ENCODE data around the gene PLA2G2F.

GRCh38 chr1:20107351-20107750 lies 31.8 kb upstream of the PLA2G2F start:
- no peak for TF ChIP-seq CTCF (IDR thresholded peaks at IDR 0.05)
- no peak for TF ChIP-seq POLR2A (IDR thresholded peaks at IDR 0.05)

All from uterus (tissue), 2 donors.